ENCODE results near the gene TINCR.

The TINCR gene

GRCh38 chr19:5520501-5520900 lies 47.3 kb downstream of the TINCR start:
- TF ChIP-seq CTCF (IDR thresholded peaks at IDR 0.05) = no peak

- TF ChIP-seq CTCF (IDR thresholded peaks at IDR 0.05) = no peak
Measured at GRCh38 chr19:5519076-5519475, 48.7 kb downstream of the TINCR start.

GRCh38 chr19:5515737-5516136 lies 52.0 kb downstream of the TINCR start:
- no peak for TF ChIP-seq CTCF (IDR thresholded peaks at IDR 0.05)

- no peak for TF ChIP-seq CTCF (IDR thresholded peaks at IDR 0.05)
Measured at GRCh38 chr19:5514001-5514400, 53.8 kb downstream of the TINCR start.

GRCh38 chr19:5512715-5513114 lies 55.0 kb downstream of the TINCR start:
- no peak for TF ChIP-seq CTCF (IDR thresholded peaks at IDR 0.05)
